Gastrocnemius medialis (tissue), 4 donors: ENCODE data around the gene FADD.

Experiments used
- POLR2A ChIP-seq, 2 donors: fragments of 450-650 bp; IDR thresholded peaks; one replicate each; pipeline ENCODE4 v1.6.1; 2017; ENCODE audit warnings: antibody characterized with exemption in 2 of 2, mild to moderate bottlenecking in 2 of 2, moderate library complexity in 2 of 2
- TF ChIP-seq, protein P1 (sequence below), 5 experiments: fragments of 450-650 bp in 3 of 5; fragments of 200-600 bp in 2 of 5; sonication (generic) in 2 of 5; IDR thresholded peaks in 4 of 5; conservative IDR thresholded peaks in 1 of 5; 1 replicate in 4 of 5; 2 replicates in 1 of 5; pipeline ENCODE4 v1.5.1; 2016 to 2019; ENCODE audit warnings: antibody characterized with exemption in 5 of 5, mild to moderate bottlenecking in 3 of 5, moderate library complexity in 3 of 5

DNA sequence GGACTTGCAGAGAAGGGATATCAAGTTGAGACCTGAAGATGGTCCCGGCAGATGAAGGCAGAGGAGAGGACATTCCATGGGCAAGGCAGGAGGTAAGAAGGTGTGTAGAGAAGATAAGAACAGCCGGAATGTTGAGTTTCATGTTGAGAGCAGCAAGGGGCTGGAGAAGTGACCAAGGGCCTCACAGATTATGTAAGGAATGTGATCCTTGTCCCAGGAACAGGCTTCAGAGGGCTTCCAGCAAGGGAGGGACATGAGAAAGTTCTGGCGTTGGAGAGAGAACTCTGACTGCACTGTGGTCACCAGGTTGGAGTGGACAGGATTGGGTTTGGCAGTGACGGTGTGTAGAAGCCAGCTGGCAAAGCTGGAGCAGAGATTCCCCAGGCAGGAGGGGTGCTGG lies 39.8 kb downstream of the FADD start:
- TF ChIP-seq, protein P1, sequence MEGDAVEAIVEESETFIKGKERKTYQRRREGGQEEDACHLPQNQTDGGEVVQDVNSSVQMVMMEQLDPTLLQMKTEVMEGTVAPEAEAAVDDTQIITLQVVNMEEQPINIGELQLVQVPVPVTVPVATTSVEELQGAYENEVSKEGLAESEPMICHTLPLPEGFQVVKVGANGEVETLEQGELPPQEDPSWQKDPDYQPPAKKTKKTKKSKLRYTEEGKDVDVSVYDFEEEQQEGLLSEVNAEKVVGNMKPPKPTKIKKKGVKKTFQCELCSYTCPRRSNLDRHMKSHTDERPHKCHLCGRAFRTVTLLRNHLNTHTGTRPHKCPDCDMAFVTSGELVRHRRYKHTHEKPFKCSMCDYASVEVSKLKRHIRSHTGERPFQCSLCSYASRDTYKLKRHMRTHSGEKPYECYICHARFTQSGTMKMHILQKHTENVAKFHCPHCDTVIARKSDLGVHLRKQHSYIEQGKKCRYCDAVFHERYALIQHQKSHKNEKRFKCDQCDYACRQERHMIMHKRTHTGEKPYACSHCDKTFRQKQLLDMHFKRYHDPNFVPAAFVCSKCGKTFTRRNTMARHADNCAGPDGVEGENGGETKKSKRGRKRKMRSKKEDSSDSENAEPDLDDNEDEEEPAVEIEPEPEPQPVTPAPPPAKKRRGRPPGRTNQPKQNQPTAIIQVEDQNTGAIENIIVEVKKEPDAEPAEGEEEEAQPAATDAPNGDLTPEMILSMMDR (IDR thresholded peaks at IDR 0.05 in 4 of 5, conservative IDR thresholded peaks at IDR 0.05 in 1 of 5), result no peak
- TF ChIP-seq POLR2A (IDR thresholded peaks at IDR 0.05), result no peak
